WTC11 (cell line): ENCODE data around the gene PTPRK. TPM values are rescaled to one million over a fixed set of nuclear protein-coding genes. Genes with fewer than 3 reads are reported as not detected.

Experiments used
- ATAC-seq: fragments of 200-7000 bp; cut with Tn5 transposase; 2 replicates; pipeline ENCODE4 v1.10.0; 2021; ENCODE audit warnings: mild to moderate bottlenecking, moderate library complexity
- CTCF ChIA-PET: fragments of 300-600 bp; sonication (Branson Sonifier 250); formaldehyde crosslinking; loops from one replicate; lab custom pipeline; 2021; ENCODE audit warnings: antibody characterized with exemption; lab: Charles Lee
- POLR2A ChIA-PET: fragments of 350-600 bp; sonication (Branson Sonifier 250); formaldehyde crosslinking; loops from one replicate; lab custom pipeline; 2021; ENCODE audit warnings: antibody characterized with exemption; lab: Charles Lee
- DNase-seq: peaks from one replicate; pipeline ENCODE4 v3.0.0; 2021; ENCODE audit warnings: low spot score
- H3K27ac Mint-ChIP-seq: 2 replicates; pipeline ENCODE4 v1.8.0; 2021; ENCODE audit warnings: mixed read lengths
- H3K27me3 Mint-ChIP-seq: 2 replicates; pipeline ENCODE4 v1.8.0; 2021; ENCODE audit warnings: low read depth, mild to moderate bottlenecking, moderate library complexity, mixed read lengths
- H3K36me3 Mint-ChIP-seq: 2 replicates; pipeline ENCODE4 v1.8.0; 2021; ENCODE audit warnings: mixed read lengths
- H3K4me1 Mint-ChIP-seq: 2 replicates; pipeline ENCODE4 v1.8.0; 2022; ENCODE audit warnings: mixed read lengths
- H3K4me3 Mint-ChIP-seq: 2 replicates; pipeline ENCODE4 v1.8.0; 2021; ENCODE audit warnings: mild to moderate bottlenecking, moderate library complexity, mixed read lengths
- H3K9me3 Mint-ChIP-seq: 2 replicates; pipeline ENCODE4 v1.8.0; 2021; ENCODE audit warnings: mixed read lengths
- ARID4B ChIP-seq: sonication (generic); formaldehyde crosslinking; IDR thresholded peaks from 2 replicates; pipeline ENCODE4 v1.8.0; 2023; ENCODE audit warnings: missing genetic modification reagents, mild to moderate bottlenecking, borderline replicate concordance
- CDX4 ChIP-seq: fragments of 250-450 bp; sonication (Bioruptor Pico); IDR thresholded peaks from 2 replicates; pipeline ENCODE4 v1.9.0; 2021; ENCODE audit warnings: moderate library complexity, mild to moderate bottlenecking, inconsistent platforms, borderline replicate concordance
- CREM ChIP-seq: sonication (generic); formaldehyde crosslinking; IDR thresholded peaks from 2 replicates; pipeline ENCODE4 v1.8.1; 2022; ENCODE audit warnings: mild to moderate bottlenecking, missing genetic modification reagents, moderate library complexity
- HMGXB4 ChIP-seq: sonication (generic); formaldehyde crosslinking; IDR thresholded peaks from 2 replicates; pipeline ENCODE4 v1.8.1; 2023; ENCODE audit warnings: mild to moderate bottlenecking, moderate library complexity, missing genetic modification reagents
- IRF1 ChIP-seq: sonication (generic); formaldehyde crosslinking; IDR thresholded peaks from 2 replicates; pipeline ENCODE4 v1.8.0; 2023; ENCODE audit warnings: missing genetic modification reagents
- IRF2 ChIP-seq: sonication (generic); formaldehyde crosslinking; IDR thresholded peaks from 2 replicates; pipeline ENCODE4 v1.8.0; 2022; ENCODE audit warnings: low read depth, missing genetic modification reagents, borderline replicate concordance
- MYBL2 ChIP-seq: sonication (generic); formaldehyde crosslinking; IDR thresholded peaks from 2 replicates; pipeline ENCODE4 v1.8.1; 2023; ENCODE audit warnings: mild to moderate bottlenecking, moderate library complexity, missing genetic modification reagents
- OVOL2 ChIP-seq: fragments of 250-450 bp; sonication (Bioruptor Pico); IDR thresholded peaks from 2 replicates; pipeline ENCODE4 v1.9.0; 2021; ENCODE audit warnings: mild to moderate bottlenecking, borderline replicate concordance
- ZMAT4 ChIP-seq: fragments of 250-450 bp; sonication (Bioruptor Pico); IDR thresholded peaks from 2 replicates; pipeline ENCODE4 v1.9.0; 2021; ENCODE audit warnings: mild to moderate bottlenecking
- ZNF532 ChIP-seq: fragments of 250-450 bp; sonication (Bioruptor Pico); IDR thresholded peaks from 2 replicates; pipeline ENCODE4 v1.9.0; 2021; ENCODE audit warnings: mild to moderate bottlenecking, borderline replicate concordance
- total RNA-seq: library from RNA; stranded (reverse); gene quantifications from 3 replicates; pipeline ENCODE4 v1.2.3, GENCODE V29; 2021

Gene PTPRK
- total RNA-seq, 1 experiment from 2014 or later, result 44.8 TPM

GRCh38 chr6:128290221-128290620, 230.2 kb downstream of the PTPRK start:
- ATAC-seq, result no peak; the same call in 1 of the 2 replicates
- no peaks in the 10 kb centered on the region for H3K36me3 Mint-ChIP-seq

GRCh38 chr6:128284128-128284527, 236.3 kb downstream of the PTPRK start:
- CTCF ChIA-PET, result no interaction called here
- TF ChIP-seq ZMAT4 (CRISPR knock-in tag) (no peak), IRF2 (CRISPR knock-in tag) (no peak), MYBL2 (no peak), CREM (no peak), ARID4B (CRISPR knock-in tag) (no peak), HMGXB4 (no peak), ZNF532 (CRISPR knock-in tag) (no peak)

More at GRCh38 chr6:128290221-128290620, 230.2 kb downstream of the PTPRK start:
- Mint-ChIP-seq H3K27ac (no peak overlapping the region), H3K27me3 (no peaks in the 10 kb centered on the region), H3K9me3 (no peaks in the 10 kb centered on the region), H3K4me1 (peaks cover 3% of the 10 kb centered on the region; the same call in 1 of the 2 replicates), H3K4me3 (no peak overlapping the region)
- ChIA-PET CTCF (interaction anchor here (0.5 kb wide), 1 partner anchor 1471 kb away, joined by 3 read pairs; no protein-coding TSS in a partner anchor), POLR2A (no interaction called here)
- no peak for DNase-seq
- TF ChIP-seq ARID4B (CRISPR knock-in tag), result no peak
- no peak for TF ChIP-seq OVOL2 (CRISPR knock-in tag)
- TF ChIP-seq CDX4 (CRISPR knock-in tag), result no peak
- TF ChIP-seq IRF1 (CRISPR knock-in tag), result no peak

More at GRCh38 chr6:128284128-128284527, 236.3 kb downstream of the PTPRK start:
- ATAC-seq (no peak), DNase-seq (no peak)
- Mint-ChIP-seq H3K4me1 (peaks cover 39% of the 10 kb centered on the region), H3K36me3 (no peaks in the 10 kb centered on the region), H3K27ac (no peak overlapping the region), H3K9me3 (no peaks in the 10 kb centered on the region), H3K27me3 (peaks cover 2% of the 10 kb centered on the region; the same call in 1 of the 2 replicates), H3K4me3 (no peak overlapping the region)
- POLR2A ChIA-PET, result no interaction called here
